Measurements from ENCODE around the gene PCK1. TPM values are rescaled to one million over a fixed set of nuclear protein-coding genes. Genes with fewer than 3 reads are reported as not detected.

The PCK1 gene
- total and polyA plus RNA-seq, 2 of the 13 experiments (the other 11 are each of a cell fraction or from before 2014, with no cell fraction given), result 6.5 to 12.6 TPM

DNA sequence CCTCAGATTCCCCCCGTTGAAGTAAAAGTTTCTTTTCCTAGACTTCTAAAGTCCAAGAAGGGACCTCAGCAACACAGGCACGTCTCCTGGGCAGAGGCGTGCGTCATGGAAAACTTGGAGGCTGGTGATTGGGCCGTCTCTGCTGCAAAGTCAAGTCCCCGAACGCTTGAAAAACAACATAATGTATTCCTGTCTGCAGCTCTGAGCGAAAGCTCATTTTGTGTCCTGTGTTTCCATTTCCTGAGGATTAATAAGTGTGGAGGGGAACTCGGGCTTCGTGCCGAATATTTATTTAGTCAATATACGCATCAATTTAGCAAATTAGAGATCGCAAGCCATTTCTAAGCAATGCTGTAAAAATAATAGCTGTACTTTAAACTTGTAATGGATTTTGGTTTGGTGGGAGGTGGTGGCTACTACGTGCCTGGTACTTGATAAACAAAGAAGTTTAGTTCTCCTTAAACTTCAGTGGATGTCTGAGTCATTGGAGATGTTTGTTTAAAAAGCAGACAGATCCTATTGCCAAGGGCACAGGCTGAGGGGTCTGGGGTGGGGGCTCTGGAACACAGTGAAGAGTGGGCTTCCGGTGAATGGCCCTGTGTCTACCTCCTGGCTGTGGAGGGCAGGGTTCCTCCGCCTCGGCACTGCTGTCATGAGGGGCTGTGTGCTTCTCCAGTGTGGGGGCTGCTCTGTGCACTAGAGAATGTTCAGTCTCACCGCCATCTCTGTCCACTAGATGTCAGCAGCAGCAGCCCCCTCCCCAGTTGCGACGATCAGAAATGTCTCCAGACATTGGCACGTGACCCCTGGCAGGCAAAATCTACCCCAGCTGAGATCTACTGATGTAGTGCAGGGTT is 21.8 kb downstream of the PCK1 start (continued):
- TF ChIP-seq CCAR2 (optimal IDR thresholded peaks at IDR 0.05; ENCODE audit: low read depth, low read length) (no peak), HNRNPL (IDR thresholded peaks at IDR 0.05; ENCODE audit: low read depth, low read length) (0 out of 2 replicates have a peak, but pooled peaks have one; percentile 27), ZFP1 (CRISPR knock-in tag; IDR thresholded peaks at IDR 0.05) (no peak), TFE3 (CRISPR knock-in tag; IDR thresholded peaks at IDR 0.05) (peak; percentile 78), BCL6 (CRISPR knock-in tag; IDR thresholded peaks at IDR 0.05) (no peak), REXO4 (CRISPR knock-in tag; IDR thresholded peaks at IDR 0.05; ENCODE audit: borderline replicate concordance) (no peak), NAIF1 (CRISPR knock-in tag; IDR thresholded peaks at IDR 0.05; ENCODE audit: borderline replicate concordance) (no peak), AHDC1 (CRISPR knock-in tag; IDR thresholded peaks at IDR 0.05; ENCODE audit: borderline replicate concordance) (peak; percentile 76; the same call in 1 of the 2 replicates), HNF4A (CRISPR knock-in tag; IDR thresholded peaks at IDR 0.05) (no peak), BHLHE40 (IDR thresholded peaks at IDR 0.05; ENCODE audit: low read length) (peak; percentile 89), ZNF331 (CRISPR knock-in tag; IDR thresholded peaks at IDR 0.05) (no peak), ZNF180 (CRISPR knock-in tag; IDR thresholded peaks at IDR 0.05; ENCODE audit: borderline replicate concordance, low read depth) (no peak), ZNF841 (CRISPR knock-in tag; IDR thresholded peaks at IDR 0.05; ENCODE audit: borderline replicate concordance) (no peak), YY1 (IDR thresholded peaks at IDR 0.05; ENCODE audit: insufficient read depth, insufficient replicate concordance, low read depth, low read length) (peak; percentile 26), MIER3 (CRISPR knock-in tag; IDR thresholded peaks at IDR 0.05; ENCODE audit: borderline replicate concordance) (0 out of 2 replicates have a peak, but pooled peaks have one; percentile 51), ZC3H13 (CRISPR knock-in tag; IDR thresholded peaks at IDR 0.05) (no peak)
- TF ChIP-seq, protein P1, sequence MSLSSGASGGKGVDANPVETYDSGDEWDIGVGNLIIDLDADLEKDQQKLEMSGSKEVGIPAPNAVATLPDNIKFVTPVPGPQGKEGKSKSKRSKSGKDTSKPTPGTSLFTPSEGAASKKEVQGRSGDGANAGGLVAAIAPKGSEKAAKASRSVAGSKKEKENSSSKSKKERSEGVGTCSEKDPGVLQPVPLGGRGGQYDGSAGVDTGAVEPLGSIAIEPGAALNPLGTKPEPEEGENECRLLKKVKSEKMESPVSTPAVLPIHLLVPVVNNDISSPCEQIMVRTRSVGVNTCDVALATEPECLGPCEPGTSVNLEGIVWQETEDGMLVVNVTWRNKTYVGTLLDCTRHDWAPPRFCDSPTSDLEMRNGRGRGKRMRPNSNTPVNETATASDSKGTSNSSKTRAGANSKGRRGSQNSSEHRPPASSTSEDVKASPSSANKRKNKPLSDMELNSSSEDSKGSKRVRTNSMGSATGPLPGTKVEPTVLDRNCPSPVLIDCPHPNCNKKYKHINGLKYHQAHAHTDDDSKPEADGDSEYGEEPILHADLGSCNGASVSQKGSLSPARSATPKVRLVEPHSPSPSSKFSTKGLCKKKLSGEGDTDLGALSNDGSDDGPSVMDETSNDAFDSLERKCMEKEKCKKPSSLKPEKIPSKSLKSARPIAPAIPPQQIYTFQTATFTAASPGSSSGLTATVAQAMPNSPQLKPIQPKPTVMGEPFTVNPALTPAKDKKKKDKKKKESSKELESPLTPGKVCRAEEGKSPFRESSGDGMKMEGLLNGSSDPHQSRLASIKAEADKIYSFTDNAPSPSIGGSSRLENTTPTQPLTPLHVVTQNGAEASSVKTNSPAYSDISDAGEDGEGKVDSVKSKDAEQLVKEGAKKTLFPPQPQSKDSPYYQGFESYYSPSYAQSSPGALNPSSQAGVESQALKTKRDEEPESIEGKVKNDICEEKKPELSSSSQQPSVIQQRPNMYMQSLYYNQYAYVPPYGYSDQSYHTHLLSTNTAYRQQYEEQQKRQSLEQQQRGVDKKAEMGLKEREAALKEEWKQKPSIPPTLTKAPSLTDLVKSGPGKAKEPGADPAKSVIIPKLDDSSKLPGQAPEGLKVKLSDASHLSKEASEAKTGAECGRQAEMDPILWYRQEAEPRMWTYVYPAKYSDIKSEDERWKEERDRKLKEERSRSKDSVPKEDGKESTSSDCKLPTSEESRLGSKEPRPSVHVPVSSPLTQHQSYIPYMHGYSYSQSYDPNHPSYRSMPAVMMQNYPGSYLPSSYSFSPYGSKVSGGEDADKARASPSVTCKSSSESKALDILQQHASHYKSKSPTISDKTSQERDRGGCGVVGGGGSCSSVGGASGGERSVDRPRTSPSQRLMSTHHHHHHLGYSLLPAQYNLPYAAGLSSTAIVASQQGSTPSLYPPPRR (CRISPR knock-in tag; IDR thresholded peaks at IDR 0.05; ENCODE audit: borderline replicate concordance), result peak; percentile 55; the same call in 1 of the 2 replicates
